GM12878 (cell line): ENCODE measurements around the gene LRRIQ1. TPM values are rescaled to one million over a fixed set of nuclear protein-coding genes. Genes with fewer than 3 reads are reported as not detected.

ENCODE experiments used
- ATAC-seq: fragments of 200-7000 bp; cut with Tn5 transposase; 3 replicates; pipeline ENCODE4 v1.9.1; 2020; ENCODE audit warnings: mild to moderate bottlenecking, moderate library complexity
- BruUV-seq: library from RNA; stranded (reverse); fragments of 400-500 nt; replicated peaks from 2 replicates; lab custom pipeline; 2021; lab: Mats Ljungman, UMichigan
- CTCF ChIA-PET: fragments of 300-600 bp; sonication (Branson Sonifier 250); formaldehyde crosslinking; extraction: SDS; loops from one replicate; lab custom pipeline; 2021; ENCODE audit warnings: inconsistent platforms; lab: Yijun Ruan, JAX
- POLR2A ChIA-PET: fragments of 350-600 bp; formaldehyde crosslinking; extraction: SDS; loops from one replicate; lab custom pipeline; 2021; ENCODE audit warnings: inconsistent platforms; lab: Charles Lee
- RAD21 ChIA-PET: fragments of 300-600 bp; sonication (Branson Sonifier 250); formaldehyde crosslinking; loops from one replicate; lab custom pipeline; 2023; ENCODE audit warnings: antibody characterized with exemption; ENCODE audit not compliant: unreplicated experiment; lab: Charles Lee
- SMC1A ChIA-PET: fragments of 300-600 bp; sonication (Branson Sonifier 250); formaldehyde crosslinking; loops from one replicate; lab custom pipeline; 2023; ENCODE audit not compliant: unreplicated experiment, uncharacterized antibody; lab: Charles Lee
- DNase-seq: peaks from one replicate; pipeline ENCODE4 v3.0.0-alpha.2; 2011; ENCODE audit warnings: low read depth, low spot score
- FAIRE-seq: peaks from 3 replicates; lab custom pipeline; 2011; peaks lifted over from hg19 to GRCh38; lab: Jason Lieb, UNC
- H2AFZ ChIP-seq: 2 replicates; pipeline ENCODE4 v1.6.0; 2011; ENCODE audit warnings: low read depth, low read length, control low read depth; ENCODE audit not compliant: control insufficient read depth
- H3K27ac ChIP-seq: 2 replicates; pipeline ENCODE4 v1.5.1; 2011; ENCODE audit warnings: control low read depth; ENCODE audit not compliant: control insufficient read depth, insufficient read depth
- H3K27me3 ChIP-seq, 2 experiments: replicated peaks in 1 of 2; 2 replicates each; pipeline versions ENCODE4 v1.6.0 to v1.6.1; 2011; ENCODE audit warnings: low read length in 1 of 2; ENCODE audit not compliant: control insufficient read depth in 2 of 2, insufficient read depth in 2 of 2
- H3K36me3 ChIP-seq, 2 experiments: 2 replicates each; pipeline ENCODE4 v1.5.1; 2011; ENCODE audit warnings: low read length in 1 of 2; ENCODE audit not compliant: control insufficient read depth in 2 of 2, insufficient read depth in 2 of 2
- H3K4me1 ChIP-seq: 2 replicates; pipeline ENCODE4 v1.6.1; 2011; ENCODE audit warnings: mild to moderate bottlenecking, low read length, moderate library complexity, mixed read lengths; ENCODE audit not compliant: control insufficient read depth, insufficient read depth
- H3K4me2 ChIP-seq: 2 replicates; pipeline ENCODE4 v1.6.0; 2011; ENCODE audit warnings: control low read depth; ENCODE audit not compliant: control insufficient read depth, insufficient read depth
- H3K4me3 ChIP-seq: fragments of 200-600 bp; sonication (generic); 2 replicates; pipeline ENCODE4 v1.5.1; 2016
- H3K79me2 ChIP-seq: 2 replicates; pipeline ENCODE4 v1.6.0; 2011; ENCODE audit warnings: low read length; ENCODE audit not compliant: control insufficient read depth, insufficient read depth
- H3K9ac ChIP-seq: 2 replicates; pipeline ENCODE4 v1.8.0; 2011; ENCODE audit warnings: low read length, control low read depth, mixed read lengths; ENCODE audit not compliant: control insufficient read depth, insufficient read depth
- H3K9me3 ChIP-seq: replicated peaks from 3 replicates; pipeline ENCODE4 v1.5.1; 2011; ENCODE audit warnings: mild to moderate bottlenecking, low read length; ENCODE audit not compliant: control insufficient read depth, insufficient read depth
- H4K20me1 ChIP-seq: 2 replicates; pipeline ENCODE4 v1.6.0; 2011; ENCODE audit not compliant: control insufficient read depth, insufficient read depth
- DPF2 ChIP-seq: fragments of 450-650 bp; IDR thresholded peaks from 2 replicates; pipeline ENCODE4 v1.6.1; 2017; ENCODE audit warnings: mild to moderate bottlenecking
- EP300 ChIP-seq, 2 experiments: fragments of 150-350 bp in 1 of 2; IDR thresholded peaks; 2 replicates each; pipeline ENCODE4 v1.6.1; 2011 to 2012; ENCODE audit warnings: low read depth in 2 of 2, low read length in 2 of 2, borderline replicate concordance in 1 of 2, improper control_type of control experiment in 1 of 2, inconsistent platforms in 1 of 2; ENCODE audit not compliant: control insufficient read depth in 1 of 2
- HDAC6 ChIP-seq: fragments of 200-600 bp; sonication (generic); IDR thresholded peaks from one replicate; pipeline ENCODE4 v1.8.0; 2017; ENCODE audit warnings: antibody characterized with exemption; ENCODE audit not compliant: unreplicated experiment
- MYC ChIP-seq: IDR thresholded peaks from 2 replicates; pipeline ENCODE4 v1.6.1; 2011; ENCODE audit warnings: mild to moderate bottlenecking, low read length, moderate library complexity, inconsistent platforms; ENCODE audit not compliant: insufficient read depth, insufficient replicate concordance, insufficient read length, severe bottlenecking
- NR2F1 ChIP-seq: fragments of 450-650 bp; conservative IDR thresholded peaks from 2 replicates; pipeline ENCODE4 v1.6.1; 2017; ENCODE audit warnings: mild to moderate bottlenecking
- RAD21 ChIP-seq: IDR thresholded peaks from 2 replicates; pipeline ENCODE4 v1.6.1; 2011; ENCODE audit warnings: mild to moderate bottlenecking, low read depth, low read length, moderate library complexity; ENCODE audit not compliant: insufficient read depth
- RBBP5 ChIP-seq: fragments of 200-600 bp; sonication (generic); conservative IDR thresholded peaks from 2 replicates; pipeline ENCODE4 v1.6.1; 2016
- TCF12 ChIP-seq: IDR thresholded peaks from 2 replicates; pipeline ENCODE4 v1.6.1; 2011; ENCODE audit warnings: low read depth, mild to moderate bottlenecking, low read length
- WRNIP1 ChIP-seq: IDR thresholded peaks from 2 replicates; pipeline ENCODE4 v1.6.1; 2011; ENCODE audit warnings: low read depth, low read length, improper control_type of control experiment, borderline replicate concordance
- YY1 ChIP-seq: IDR thresholded peaks from 2 replicates; pipeline ENCODE4 v1.6.1; 2011; ENCODE audit warnings: low read depth, mild to moderate bottlenecking, low read length
- ZBTB4 ChIP-seq: fragments of 450-650 bp; formaldehyde crosslinking; IDR thresholded peaks from 2 replicates; pipeline ENCODE4 v1.4.0; 2022; ENCODE audit warnings: mild to moderate bottlenecking, moderate library complexity
- ZZZ3 ChIP-seq: IDR thresholded peaks from 2 replicates; pipeline ENCODE4 v1.6.1; 2011; ENCODE audit warnings: low read depth; ENCODE audit not compliant: control insufficient read depth, insufficient read length
- WGBS: methylation state at CpG from one replicate; pipeline ENCODE4 v1.1.6; 2016; ENCODE audit warnings: low lambda C conversion rate; ENCODE audit not compliant: insufficient replicate concordance, insufficient coverage; ENCODE audit errors: missing lambda C conversion rate; 5-methylcytosine and 5-hydroxymethylcytosine counted together
- in situ Hi-C: fragments of 300-500 bp; cut with MboI; formaldehyde crosslinking; loops from 9 replicates; pipeline ENCODE4 v1.14.3; 2018; ENCODE audit warnings: mixed read lengths
- intact Hi-C: fragments of 100-400 bp; cut with micrococcal nuclease; formaldehyde crosslinking; loops from one replicate; pipeline ENCODE4 v1.14.2; 2022; ENCODE audit not compliant: unreplicated experiment
- polyA plus RNA-seq, 11 experiments: library from polyadenylated mRNA; depleted of rRNA in 4 of 11; unstranded in 6 of 11; stranded (reverse) in 5 of 11; fragments of >200 nt; fragmentation: Nextera tagmentation in 4 of 11; fragmentation: Illumina TruSeq in 1 of 11; extraction: Ambion mirVana in 4 of 11; extraction: Trizol in 1 of 11; gene quantifications; 1 replicate in 1 of 11; 2 replicates in 10 of 11; pipeline versions ENCODE4 v1.2.1 to v1.2.3, GENCODE V29; 2011 to 2016; ENCODE audit warnings: inconsistent platforms in 2 of 11, missing spikeins in 2 of 11, low read depth in 1 of 11
- total RNA-seq, 4 experiments: library from RNA; depleted of rRNA in 3 of 4; stranded (reverse); fragments of >200 nt in 3 of 4; fragmentation: Illumina TruSeq in 1 of 4; extraction: Trizol in 1 of 4; gene quantifications; 2 replicates each; pipeline versions ENCODE4 v1.2.1 to v1.2.3, GENCODE V29; 2013 to 2021
- TF ChIP-seq, protein P1 (sequence below): IDR thresholded peaks from 2 replicates; pipeline ENCODE4 v1.6.1; 2012; ENCODE audit warnings: low read depth, low read length, improper control_type of control experiment
- TF ChIP-seq, protein P2 (sequence below): fragments of 450-650 bp; IDR thresholded peaks from 2 replicates; pipeline ENCODE4 v1.6.1; 2017; ENCODE audit warnings: borderline replicate concordance
- TF ChIP-seq, protein P3 (sequence below): fragments of 450-650 bp; IDR thresholded peaks from 2 replicates; pipeline ENCODE4 v1.6.1; 2016; ENCODE audit warnings: mild to moderate bottlenecking, moderate library complexity, borderline replicate concordance

Gene LRRIQ1
- total and polyA plus RNA-seq, 10 of the 15 experiments (the other 5 are each of a cell fraction or from before 2014, with no cell fraction given), result 0.14 to 0.45 (median 0.37) TPM; not detected in 4

GRCh38 chr12:85072826-85073225, 36.7 kb downstream of the LRRIQ1 start:
- no peak for ATAC-seq

More at GRCh38 chr12:85072826-85073225, 36.7 kb downstream of the LRRIQ1 start:
- TF ChIP-seq HDAC6 (no peak), NR2F1 (no peak), MYC (no peak), TCF12 (no peak), ZBTB4 (CRISPR knock-in tag) (no peak), RBBP5 (no peak), ZZZ3 (no peak), EP300 (IDR thresholded peaks at IDR 0.05; ENCODE audit: borderline replicate concordance in 1 of 2, control insufficient read depth in 1 of 2, low read depth in 2 of 2, low read length in 2 of 2) (no peak), DPF2 (no peak), YY1 (no peak), WRNIP1 (no peak), RAD21 (no peak)
- TF ChIP-seq, protein P1, sequence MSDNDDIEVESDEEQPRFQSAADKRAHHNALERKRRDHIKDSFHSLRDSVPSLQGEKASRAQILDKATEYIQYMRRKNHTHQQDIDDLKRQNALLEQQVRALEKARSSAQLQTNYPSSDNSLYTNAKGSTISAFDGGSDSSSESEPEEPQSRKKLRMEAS, result no peak
- TF ChIP-seq, protein P2, sequence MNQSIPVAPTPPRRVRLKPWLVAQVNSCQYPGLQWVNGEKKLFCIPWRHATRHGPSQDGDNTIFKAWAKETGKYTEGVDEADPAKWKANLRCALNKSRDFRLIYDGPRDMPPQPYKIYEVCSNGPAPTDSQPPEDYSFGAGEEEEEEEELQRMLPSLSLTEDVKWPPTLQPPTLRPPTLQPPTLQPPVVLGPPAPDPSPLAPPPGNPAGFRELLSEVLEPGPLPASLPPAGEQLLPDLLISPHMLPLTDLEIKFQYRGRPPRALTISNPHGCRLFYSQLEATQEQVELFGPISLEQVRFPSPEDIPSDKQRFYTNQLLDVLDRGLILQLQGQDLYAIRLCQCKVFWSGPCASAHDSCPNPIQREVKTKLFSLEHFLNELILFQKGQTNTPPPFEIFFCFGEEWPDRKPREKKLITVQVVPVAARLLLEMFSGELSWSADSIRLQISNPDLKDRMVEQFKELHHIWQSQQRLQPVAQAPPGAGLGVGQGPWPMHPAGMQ, result no peak
- TF ChIP-seq, protein P3, sequence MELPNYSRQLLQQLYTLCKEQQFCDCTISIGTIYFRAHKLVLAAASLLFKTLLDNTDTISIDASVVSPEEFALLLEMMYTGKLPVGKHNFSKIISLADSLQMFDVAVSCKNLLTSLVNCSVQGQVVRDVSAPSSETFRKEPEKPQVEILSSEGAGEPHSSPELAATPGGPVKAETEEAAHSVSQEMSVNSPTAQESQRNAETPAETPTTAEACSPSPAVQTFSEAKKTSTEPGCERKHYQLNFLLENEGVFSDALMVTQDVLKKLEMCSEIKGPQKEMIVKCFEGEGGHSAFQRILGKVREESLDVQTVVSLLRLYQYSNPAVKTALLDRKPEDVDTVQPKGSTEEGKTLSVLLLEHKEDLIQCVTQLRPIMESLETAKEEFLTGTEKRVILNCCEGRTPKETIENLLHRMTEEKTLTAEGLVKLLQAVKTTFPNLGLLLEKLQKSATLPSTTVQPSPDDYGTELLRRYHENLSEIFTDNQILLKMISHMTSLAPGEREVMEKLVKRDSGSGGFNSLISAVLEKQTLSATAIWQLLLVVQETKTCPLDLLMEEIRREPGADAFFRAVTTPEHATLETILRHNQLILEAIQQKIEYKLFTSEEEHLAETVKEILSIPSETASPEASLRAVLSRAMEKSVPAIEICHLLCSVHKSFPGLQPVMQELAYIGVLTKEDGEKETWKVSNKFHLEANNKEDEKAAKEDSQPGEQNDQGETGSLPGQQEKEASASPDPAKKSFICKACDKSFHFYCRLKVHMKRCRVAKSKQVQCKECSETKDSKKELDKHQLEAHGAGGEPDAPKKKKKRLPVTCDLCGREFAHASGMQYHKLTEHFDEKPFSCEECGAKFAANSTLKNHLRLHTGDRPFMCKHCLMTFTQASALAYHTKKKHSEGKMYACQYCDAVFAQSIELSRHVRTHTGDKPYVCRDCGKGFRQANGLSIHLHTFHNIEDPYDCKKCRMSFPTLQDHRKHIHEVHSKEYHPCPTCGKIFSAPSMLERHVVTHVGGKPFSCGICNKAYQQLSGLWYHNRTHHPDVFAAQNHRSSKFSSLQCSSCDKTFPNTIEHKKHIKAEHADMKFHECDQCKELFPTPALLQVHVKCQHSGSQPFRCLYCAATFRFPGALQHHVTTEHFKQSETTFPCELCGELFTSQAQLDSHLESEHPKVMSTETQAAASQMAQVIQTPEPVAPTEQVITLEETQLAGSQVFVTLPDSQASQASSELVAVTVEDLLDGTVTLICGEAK, result no peak
- Histone ChIP-seq H3K9ac (no peak overlapping the region), H3K79me2 (no peaks in the 10 kb centered on the region), H3K4me2 (no peak overlapping the region), H4K20me1 (no peaks in the 10 kb centered on the region), H3K36me3 (no peaks in the 10 kb centered on the region), H3K27ac (no peak overlapping the region), H3K4me1 (no peaks in the 10 kb centered on the region), H3K4me3 (no peak overlapping the region), H3K9me3 (no peaks in the 10 kb centered on the region), H2AFZ (no peak overlapping the region), H3K27me3 (no peaks in the 10 kb centered on the region)
- FAIRE-seq, result no peak
- BruUV-seq, result no TSS peak
- in situ Hi-C loops, result loop anchor here (10.0 kb wide), 1 partner anchor 372 kb away; no protein-coding TSS in a partner anchor
- RAD21 ChIA-PET, result no interaction called here
- DNase-seq, result no peak
- 0% methylated on average over 1 of the region's 1 CpG for WGBS
- POLR2A ChIA-PET, result no interaction called here
- CTCF ChIA-PET, result no interaction called here
- intact Hi-C loops, result loop anchor here (10.0 kb wide), 1 partner anchor 842 kb away; no protein-coding TSS in a partner anchor
- SMC1A ChIA-PET, result no interaction called here
